GM19043 (cell line): ENCODE data around the gene NF2.

Experiments used
- ATAC-seq: cut with Tn5 transposase; IDR thresholded peaks from one replicate; pipeline ENCODE4 v1.9.1; 2021; ENCODE audit warnings: low read depth; ENCODE audit not compliant: unreplicated experiment

Gene NF2

DNA sequence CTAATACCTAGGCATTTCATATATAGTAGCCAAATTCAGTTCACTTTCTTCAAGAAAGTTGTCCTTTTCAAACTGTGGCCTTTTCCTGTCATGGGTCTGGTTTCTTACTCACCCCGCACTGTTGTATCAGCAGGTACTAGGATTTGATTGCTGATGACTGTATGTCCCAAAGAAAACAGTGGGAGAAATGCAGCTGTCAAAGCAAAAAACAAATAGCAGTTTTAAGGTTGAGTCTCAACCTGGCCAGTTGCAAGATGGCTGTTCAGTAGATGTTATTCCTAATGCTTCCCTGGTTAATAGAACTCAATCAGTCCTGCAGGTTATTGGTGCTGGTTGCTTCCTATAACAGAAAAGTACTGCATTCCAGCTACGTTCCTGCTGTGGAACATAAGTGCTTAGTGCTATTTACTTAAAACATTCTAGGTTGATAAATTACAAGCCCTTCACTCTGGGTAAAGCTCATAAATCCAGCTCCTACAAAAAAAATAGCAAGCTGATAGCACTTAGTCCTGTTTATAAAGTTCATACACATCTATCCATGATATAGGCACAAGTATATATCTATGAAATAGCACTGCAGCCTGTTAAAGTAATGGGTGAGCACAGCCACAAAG lies 26.6 kb downstream of the NF2 start:
- no peak for ATAC-seq

- no peak for ATAC-seq
Measured at GRCh38 chr22:29630987-29631386, 27.6 kb downstream of the NF2 start.

DNA sequence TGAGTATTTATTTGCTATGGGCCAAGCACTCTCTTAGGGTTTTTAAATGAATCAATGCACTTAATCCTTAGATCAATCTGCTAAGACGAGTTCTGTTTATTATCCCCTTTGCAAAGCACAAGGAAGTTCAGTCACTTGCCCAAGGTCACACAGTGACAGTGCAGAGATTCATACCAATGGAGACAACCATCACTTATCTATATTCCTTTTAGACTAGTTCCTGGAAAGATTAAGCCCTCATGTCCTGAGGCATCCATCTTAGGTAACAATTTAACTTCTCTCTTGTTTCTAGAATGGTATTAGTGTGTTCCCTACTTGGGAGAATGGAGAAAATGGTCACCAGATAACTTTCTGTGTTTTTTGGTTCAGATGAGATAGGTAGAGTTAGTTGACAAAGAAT lies 28.3 kb downstream of the NF2 start:
- no peak for ATAC-seq

GRCh38 chr22:29632672-29633071 lies 29.2 kb downstream of the NF2 start:
- no peak for ATAC-seq

DNA sequence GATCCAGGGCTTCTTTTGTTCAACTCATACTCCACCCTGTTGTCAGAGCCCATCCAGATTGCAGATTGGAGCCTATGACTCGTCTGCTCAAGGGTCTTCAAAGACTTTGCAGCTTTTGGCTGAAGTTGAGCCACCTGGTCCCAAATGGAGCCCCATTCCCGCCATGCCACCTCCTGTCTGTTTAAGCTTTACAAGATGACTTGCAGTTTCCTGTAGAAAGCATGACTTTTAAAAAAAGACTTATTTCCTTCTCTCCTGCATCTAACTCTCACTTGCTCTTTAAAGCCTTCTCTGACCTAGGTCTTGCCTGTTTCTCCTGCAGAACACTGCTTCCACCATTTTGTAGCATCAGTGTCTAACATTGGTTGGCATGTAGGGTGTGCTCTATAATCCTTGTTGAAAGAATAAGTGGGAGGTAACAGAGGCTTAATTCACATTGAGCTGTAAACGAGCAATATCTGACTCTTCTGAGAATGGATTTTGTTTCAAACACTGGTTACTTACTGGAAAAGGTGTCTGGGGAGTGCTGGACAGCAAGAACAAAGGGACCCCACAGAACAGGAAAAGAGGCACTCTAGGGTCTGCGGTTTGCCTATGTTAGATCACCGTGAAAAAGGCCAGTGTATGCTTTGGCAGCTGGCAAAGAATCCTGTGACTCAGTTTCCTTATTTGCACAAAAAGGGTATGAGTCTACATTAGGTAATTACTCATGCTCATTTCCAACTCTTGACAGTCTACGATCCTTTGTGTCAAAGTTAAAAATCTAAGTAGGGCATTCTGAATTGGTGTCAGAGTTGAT lies 30.3 kb downstream of the NF2 start:
- ATAC-seq: no peak

DNA sequence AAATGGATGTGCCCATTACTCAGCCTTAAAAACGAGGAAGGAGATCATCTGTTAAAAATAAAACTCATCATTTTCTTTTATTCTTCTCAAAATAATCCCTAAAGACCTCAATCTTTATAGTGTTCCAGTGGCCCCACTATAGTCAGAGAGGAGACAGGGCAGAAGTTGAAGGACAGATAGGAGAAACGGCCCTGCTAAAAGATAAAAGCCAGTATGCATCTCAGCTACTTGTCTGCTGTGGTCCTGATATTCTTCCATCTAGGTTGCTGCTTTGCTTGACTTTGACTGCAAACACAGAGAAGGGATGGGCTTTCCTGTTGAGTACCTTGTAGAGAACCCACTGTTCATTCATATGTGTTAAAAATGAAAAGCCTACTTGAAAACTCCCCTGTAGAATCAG lies 31.4 kb downstream of the NF2 start:
- no peak for ATAC-seq

DNA sequence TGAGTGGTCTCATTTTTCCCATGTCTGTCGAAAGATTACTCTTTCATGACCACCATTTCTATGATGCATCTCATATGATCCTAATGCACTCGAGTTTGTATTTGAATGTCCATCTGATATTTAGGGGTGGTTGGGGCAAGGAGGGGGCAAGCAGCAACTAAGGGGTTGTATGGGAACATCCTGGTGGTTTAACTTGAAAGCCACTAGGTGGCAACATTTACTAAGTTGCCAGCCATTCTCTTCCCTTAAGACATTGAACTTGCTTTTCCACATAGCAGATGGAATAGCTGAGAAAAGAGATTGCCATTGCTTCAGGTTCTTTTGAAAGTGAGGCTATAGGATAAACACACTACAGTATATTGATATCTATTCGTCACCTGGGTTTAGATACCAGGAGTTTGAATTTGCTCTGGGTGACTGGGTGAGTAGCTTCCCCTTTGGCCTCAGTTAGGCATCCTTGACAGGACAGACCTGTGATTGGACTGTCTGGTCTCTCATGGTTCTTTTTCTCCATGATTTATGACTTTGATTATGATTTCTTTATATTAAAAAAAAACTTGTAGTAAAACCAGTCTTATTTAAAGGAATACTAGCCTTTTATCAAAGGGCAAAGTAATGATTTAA lies 32.4 kb downstream of the NF2 start:
- ATAC-seq: no peak

- ATAC-seq: no peak
Measured at GRCh38 chr22:29636751-29637150, 33.3 kb downstream of the NF2 start.

GRCh38 chr22:29637181-29637580 lies 33.7 kb downstream of the NF2 start:
- no peak for ATAC-seq

GRCh38 chr22:29638678-29639077 lies 35.2 kb downstream of the NF2 start:
- ATAC-seq: no peak

- ATAC-seq: no peak
Measured at GRCh38 chr22:29639096-29639495, 35.7 kb downstream of the NF2 start.

DNA sequence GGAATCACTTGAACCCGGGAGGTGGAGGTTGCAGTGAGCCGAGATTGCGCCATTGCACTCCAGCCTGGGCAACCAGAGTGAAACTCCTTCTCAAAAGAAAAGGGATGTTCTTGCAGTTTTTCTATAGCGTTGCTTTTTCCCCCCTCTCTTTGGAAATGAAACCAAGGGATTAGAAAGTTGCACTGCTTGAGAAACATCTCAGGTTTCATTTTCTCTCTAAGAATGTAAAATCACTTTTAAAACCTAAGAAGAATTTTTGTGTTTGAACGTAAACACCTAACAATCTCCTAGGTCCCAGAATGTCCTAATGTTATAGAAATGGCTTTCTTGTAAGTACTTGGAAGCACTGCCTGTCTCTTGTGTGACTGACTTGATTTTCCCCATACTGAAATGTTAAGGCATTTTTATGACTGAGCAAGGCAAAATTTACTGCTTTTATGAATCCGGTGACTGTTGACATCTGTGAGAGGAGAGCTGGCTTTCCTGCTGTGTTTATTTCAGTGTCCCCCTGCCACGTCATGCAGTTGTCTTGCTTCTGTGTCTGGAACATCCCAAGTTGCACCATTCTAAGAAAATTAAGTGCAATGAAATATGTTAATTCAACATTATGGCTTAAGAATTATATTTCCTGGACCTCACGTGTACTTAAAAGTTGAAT lies 37.7 kb downstream of the NF2 start:
- ATAC-seq: no peak

DNA sequence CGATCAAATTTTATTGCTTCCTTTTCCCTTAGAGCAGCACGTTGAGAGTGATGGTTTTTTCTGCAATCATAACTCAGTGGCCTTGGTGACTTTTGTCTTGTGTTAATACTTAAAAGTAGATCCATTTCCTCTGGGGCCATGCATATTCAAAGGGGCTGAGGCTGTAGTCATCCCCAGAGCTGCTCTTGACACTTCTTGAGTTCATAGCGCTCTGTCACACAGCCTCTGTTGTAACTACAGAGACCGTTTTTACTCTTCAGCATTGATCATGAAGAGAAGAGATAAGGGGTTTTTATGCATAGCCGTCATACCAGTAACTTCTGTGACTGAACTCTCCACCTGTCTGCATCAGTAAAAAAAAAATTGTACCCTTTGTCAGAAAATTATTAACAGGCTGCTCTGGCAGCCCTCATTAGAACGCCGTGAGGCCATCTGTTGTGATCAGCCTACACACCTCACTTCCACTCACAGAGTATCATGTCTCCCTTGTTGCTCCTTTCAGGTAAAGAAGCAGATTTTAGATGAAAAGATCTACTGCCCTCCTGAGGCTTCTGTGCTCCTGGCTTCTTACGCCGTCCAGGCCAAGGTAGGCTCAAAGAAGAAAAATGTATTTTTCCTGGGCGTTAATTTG lies 38.4 kb downstream of the NF2 start:
- ATAC-seq: no peak

DNA sequence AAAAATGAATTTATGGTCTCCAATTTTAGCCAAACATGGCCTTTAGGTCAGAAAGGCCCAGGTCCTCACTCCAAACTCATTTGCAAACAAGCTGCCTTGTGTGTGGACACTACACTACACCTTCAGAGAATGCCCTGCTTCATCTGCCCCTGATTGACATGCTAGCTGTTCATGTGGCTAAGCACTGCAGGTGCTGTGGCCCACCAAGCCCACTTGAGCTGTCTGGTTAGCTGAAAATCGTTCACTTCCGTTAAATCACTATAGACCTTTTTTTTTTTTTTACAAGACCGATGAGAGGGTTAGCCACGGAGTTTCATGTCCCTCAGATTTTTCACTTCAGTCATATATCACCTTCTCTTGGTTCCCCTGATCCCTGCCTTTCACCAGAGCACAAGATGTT lies 39.3 kb downstream of the NF2 start:
- no peak for ATAC-seq

DNA sequence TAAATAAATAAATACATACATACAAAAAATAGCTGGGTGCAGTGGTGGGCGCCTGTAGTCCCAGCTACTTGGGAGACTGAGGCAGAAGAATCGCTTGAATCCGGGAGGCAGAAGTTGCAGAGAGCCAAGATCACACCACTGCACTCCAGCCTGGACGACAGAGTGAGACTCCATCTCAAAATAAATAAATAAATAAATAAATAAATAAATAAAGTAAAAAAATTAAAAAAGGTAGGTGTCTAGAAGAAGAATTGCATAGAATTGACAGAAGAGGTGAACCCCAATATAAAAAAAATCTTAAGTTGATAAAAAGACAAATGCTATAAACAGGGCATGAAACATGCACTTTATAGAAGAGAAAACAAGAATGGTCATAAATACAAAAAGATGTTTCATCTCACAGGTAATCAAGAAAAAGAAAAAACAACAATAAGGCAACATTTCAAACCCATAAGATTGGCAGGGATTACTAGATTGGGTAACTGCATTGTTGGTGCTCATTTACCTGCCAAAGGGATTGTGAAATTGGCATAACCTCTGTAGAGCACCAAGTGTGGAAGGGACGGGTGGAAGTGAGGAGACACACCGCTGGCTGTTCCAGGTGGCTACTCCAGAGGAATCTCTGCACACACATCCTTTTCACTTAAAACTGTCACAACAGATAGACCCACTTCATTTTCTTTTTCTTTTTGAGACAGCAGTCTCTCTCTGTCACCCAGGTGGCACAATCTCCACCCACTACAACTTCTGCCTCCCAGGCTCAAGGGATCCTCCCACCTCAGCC lies 44.7 kb downstream of the NF2 start:
- no peak for ATAC-seq

GRCh38 chr22:29650370-29650769 lies 46.9 kb downstream of the NF2 start:
- no peak for ATAC-seq

- ATAC-seq: no peak
Measured at GRCh38 chr22:29651652-29652051, 48.2 kb downstream of the NF2 start.

GRCh38 chr22:29654420-29654819 lies 51.0 kb downstream of the NF2 start:
- ATAC-seq: no peak

DNA sequence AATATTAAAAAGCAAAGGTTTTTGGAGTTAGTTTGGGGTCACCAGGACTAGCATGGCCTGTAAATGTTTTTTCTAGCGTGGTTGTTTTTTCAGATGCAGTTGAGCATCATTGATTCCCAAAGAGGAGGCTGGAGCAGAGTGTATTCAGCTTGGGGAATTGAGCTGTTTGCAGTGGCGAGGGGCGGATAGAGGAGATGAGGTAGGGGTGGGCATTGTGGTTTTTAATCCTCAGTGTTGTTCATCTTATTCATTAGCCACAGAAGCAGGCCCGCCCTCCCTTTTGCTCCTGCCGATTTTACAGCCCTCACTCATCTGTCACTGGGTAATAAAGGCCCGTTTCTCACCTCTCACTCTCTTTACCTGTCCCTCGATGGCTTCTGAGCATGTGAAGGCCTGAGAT lies 51.4 kb downstream of the NF2 start:
- no peak for ATAC-seq

DNA sequence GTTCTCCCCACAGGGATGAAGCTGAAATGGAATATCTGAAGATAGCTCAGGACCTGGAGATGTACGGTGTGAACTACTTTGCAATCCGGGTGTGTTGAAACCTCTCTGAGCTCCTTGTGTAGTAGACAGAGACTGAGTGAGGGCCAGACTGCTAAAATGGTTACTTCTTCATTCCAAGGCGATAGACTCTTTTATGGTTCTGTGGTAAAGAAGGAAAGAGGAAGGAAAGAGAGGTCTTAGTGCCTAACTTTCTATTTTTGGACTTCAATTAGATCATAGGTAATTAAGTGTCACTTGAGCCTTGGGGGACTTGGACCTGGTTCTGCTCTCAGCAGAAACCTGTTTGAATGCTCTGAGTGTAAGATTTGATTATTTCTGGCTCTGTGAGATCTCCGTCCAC lies 54.7 kb downstream of the NF2 start:
- ATAC-seq: no peak
